GM13977 (cell line): ENCODE results near the gene RBM39.
"Not testable (repeated sequence)": the region's sequence is repeated elsewhere in the genome, so short reads cannot be mapped to it uniquely, and the experiment has no call there.

Experiments
- DNase-seq: peaks from one replicate; pipeline ENCODE4 v3.0.0; 2012; ENCODE audit warnings: low spot score
- in situ Hi-C: fragments of 300-500 bp; cut with MboI; formaldehyde crosslinking; loops from one replicate; pipeline ENCODE4 v1.12.0; 2022; ENCODE audit warnings: low sequenced_read_pairs, low pct_unique_long_range_greater_than_20kb, mixed read lengths, inconsistent platforms; ENCODE audit not compliant: unreplicated experiment
- TF ChIP-seq, protein P1 (sequence below): IDR thresholded peaks from 2 replicates; pipeline ENCODE4 v1.5.1; 2012; ENCODE audit warnings: mild to moderate bottlenecking, control low read depth; ENCODE audit not compliant: insufficient read depth; ENCODE audit errors: extremely low read depth, missing control alignments

Gene RBM39

DNA sequence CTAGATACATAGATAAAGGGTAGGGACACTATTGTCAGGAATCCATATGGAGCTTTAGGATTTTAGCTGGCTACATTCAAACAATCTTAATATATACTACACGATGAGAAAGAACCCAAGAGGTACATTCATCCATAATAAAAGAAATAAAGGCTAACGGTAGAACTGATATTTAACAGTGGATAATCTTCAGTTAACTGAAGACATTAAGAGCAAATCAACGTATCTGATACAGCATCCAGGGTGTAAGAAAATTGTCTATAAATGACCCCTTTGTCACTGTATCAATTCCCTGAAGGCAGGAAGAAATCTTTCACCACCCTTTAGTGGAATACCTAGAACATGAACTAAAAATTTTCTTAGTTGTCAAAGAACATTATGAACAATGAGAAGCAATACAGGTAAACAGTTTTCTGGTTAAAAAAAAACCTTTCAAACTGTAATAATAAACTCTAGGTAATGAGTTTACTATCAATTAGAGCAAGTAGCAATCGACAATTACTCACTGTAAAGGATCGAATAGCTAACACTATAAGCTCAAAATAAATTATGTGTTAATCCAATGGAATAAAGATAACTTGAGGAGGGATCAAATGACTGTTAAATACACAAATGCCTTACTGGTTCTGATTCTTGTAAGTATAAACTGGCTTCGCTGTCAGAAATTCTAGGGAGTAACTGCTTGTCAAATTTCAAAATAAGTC lies 31.0 kb downstream of the RBM39 start:
- TF ChIP-seq, protein P1, sequence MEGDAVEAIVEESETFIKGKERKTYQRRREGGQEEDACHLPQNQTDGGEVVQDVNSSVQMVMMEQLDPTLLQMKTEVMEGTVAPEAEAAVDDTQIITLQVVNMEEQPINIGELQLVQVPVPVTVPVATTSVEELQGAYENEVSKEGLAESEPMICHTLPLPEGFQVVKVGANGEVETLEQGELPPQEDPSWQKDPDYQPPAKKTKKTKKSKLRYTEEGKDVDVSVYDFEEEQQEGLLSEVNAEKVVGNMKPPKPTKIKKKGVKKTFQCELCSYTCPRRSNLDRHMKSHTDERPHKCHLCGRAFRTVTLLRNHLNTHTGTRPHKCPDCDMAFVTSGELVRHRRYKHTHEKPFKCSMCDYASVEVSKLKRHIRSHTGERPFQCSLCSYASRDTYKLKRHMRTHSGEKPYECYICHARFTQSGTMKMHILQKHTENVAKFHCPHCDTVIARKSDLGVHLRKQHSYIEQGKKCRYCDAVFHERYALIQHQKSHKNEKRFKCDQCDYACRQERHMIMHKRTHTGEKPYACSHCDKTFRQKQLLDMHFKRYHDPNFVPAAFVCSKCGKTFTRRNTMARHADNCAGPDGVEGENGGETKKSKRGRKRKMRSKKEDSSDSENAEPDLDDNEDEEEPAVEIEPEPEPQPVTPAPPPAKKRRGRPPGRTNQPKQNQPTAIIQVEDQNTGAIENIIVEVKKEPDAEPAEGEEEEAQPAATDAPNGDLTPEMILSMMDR: no peak
- no peak for DNase-seq
- in situ Hi-C loops: no loop called here

DNA sequence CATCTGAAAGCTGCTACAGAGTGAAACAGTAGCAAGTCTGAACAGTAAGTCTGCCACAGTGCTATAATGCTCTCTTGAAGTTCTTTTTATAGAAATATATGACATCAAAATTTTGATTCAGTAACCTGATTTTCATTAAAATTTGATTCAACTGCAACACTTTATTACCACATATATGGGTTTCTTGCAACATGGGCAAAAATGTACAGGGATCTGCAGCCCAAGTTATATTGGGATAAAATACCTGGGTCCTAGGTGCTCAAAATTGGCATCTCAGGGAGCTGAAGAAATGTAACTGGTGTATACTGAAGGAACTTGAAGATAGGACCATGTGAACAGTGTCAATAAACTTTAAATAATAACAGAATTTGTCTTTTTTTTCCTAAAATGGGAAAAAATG lies 32.0 kb downstream of the RBM39 start:
- in situ Hi-C loops: no loop called here
- no peak for DNase-seq
- TF ChIP-seq, protein P1: no peak

DNA sequence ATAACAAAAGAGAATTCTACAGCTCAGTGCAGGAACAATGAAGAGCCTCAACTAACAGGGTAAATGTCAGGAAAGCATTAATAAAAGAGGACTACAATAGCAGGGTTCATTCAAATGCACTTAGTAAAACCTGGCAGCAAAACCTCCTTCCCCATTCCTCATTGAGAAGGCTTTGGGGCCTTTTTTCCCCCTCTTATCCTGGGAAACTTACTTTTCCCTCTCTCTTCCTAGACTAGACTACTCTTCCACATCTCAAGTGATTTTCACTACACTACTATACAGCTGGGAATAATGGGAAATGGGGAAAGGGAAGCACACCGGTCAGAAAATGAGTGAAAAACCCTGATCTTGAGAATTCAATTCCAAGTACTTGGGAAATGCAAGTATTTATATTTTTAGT lies 32.8 kb downstream of the RBM39 start:
- no peak for DNase-seq
- in situ Hi-C loops: no loop called here
- TF ChIP-seq, protein P1: no peak

DNA sequence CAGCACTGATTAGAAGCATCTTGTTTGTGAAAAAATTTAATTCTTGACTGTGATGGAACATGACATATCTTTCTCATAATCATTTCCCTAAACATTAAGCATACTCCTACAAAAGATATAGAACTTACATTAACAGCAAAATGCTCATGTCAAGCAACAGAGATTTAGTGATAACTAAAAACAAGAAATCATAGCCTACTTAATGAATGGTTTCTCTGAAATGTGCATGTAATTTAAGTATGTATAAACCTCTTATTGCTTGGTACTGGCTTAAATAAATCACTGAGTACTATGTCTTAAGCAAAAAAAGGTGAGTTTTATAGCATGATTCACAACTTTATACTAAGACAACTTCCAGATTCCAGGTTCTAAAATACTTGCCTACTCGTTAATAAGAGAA lies 33.6 kb downstream of the RBM39 start:
- TF ChIP-seq, protein P1: no peak
- in situ Hi-C loops: no loop called here
- DNase-seq: no peak

DNA sequence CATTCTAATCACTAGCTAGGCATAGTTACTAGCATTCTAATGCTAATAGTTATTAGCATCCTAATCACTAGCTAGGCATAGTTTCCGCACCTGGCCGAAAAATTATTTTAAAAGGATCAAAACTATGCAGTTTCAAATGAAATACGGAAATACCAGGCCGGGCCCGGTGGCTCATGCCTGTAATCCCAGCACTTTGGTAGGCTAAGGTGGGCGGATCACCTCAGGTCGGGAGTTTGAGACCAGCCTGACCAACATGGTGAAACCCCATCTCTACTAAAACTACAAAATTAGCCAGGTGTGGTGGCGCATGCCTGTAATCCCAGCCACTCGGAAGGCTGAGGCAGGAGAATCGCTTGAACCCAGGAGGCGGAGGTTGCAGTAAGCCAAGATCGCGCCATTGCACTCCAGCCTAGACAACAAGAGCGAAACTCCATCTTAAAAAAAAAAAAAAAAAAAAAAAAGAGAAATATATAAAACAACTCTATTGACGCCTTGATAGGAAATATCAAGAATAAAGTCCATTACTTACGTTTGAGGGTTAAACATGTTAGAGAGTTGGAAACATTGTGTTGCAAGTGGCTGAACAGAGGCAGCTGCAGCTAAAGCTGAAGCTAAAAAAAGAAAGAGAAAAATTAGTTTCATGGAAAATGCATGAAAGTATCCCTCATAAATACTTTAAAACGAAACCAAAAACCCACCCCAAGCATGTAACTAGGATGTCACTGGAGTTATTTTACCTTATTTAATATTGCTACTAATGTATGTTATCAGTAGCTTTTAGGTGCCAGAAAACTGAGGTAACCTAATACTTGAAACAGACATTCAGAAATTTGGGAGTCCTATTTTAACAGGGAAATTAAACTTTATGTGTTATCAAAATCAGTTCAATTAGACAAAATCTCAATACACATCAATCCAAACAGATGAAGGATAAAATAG lies 35.2 kb downstream of the RBM39 start:
- in situ Hi-C loops, DNase-seq: not testable (repeated sequence)

DNA sequence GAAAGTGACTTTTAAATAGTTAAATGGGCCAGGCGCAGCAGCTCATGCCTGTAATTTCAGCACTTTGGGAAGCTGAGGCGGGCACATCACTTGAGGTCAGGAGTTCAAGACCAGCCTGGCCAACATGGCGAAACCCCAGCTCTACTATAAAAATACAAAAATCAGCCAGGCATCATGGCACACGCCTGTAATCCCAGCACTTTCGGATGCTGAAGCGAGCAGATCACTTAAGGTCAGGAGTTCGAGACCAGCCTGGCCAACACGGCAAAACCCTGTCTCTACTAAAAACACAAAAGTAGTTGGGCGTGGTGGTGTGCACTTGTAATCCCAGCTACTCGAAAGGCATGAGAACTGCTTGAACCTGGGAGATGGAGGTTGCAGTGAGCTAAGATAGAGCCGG lies 36.2 kb downstream of the RBM39 start:
- in situ Hi-C loops, DNase-seq: not testable (repeated sequence)

DNA sequence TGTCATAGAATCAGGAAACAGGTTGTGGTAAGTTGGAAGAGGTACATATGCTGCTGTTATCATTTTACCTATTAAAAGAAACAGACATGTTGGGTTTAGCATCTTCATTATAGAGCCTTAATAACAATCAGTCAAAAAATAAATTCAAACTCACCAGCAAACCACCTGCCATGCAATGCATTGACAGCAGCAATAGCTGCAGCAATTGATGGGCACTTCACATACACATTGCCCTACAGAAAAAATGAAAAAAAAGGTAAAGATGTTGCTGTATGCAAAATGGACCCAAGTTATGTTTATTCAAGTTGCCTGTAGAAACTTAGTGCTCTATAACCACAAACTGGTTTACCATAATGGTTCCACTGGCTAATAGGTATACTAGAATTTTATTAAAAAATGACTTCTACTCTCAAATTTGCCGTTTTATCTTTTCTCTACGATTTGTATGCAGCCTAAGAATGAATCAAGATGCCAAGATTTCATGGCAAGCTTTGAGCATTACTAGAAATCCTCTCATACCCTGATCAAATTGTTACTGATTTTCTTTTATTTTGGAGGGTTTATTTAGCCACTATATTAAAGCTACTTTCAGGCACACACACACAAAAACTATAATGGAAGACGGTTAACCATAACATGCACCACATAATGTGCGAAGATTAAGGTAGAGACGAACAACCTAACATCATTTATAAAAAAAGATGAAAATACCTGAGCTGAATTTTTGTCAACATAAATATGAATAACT lies 37.4 kb downstream of the RBM39 start:
- TF ChIP-seq, protein P1: no peak
- in situ Hi-C loops: no loop called here
- no peak for DNase-seq
